ENCODE results near the gene PARVG.

The PARVG gene

DNA sequence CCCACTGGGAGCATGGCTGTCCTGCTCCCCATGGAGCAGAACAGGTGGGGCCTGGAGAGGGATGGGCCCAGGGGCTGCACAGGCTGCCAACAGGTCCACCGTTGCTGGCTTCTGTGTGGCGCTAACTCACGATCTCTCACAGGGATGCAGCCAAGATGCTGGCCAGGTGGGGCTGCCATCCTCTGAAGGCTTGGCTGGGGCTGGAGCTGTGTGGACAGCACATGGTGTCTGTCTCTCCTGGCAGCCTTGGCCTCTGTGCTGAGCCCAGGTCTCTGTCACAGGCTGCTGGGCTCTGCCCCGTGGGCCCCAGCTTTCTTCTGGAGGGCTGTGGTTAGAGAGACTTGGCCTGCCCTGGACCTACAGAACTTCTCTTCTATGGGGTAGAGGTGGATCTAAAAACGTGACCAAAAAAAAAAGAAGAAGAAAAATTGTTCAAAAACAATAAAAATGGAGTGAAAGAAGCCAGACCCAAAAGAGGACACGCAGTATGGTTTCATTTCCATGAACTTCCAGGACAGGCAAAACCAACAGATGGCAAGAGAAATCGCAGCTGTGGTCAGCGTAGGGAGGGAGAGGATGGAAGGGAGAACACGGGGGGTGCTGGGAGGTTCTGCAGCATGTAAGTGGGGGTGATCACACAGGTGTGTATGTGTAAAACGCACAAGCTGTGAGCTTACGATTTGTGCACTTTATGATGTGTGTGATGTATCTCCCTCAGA lies 12.2 kb downstream of the PARVG start:
- FAIRE-seq (no peak), DNase-seq (ENCODE audit: insufficient read length, low spot score) (no peak)

DNA sequence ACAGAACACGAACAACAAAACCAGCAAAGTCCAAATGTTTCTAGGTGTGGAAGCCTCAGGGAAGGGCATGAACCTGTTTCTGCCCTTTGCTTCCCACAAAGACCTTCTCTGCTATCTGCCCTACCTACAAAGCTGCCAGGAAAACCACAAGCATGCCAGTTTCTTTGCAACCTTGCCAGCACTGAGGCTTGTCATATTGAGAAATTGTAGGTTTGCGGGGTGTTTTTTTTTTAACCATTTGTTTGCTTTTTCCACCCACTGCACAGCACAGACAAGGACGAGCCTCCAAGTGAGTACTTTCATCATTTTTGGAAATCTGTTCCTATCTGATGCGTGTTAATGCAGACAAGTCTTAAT lies 12.8 kb downstream of the PARVG start:
- no peak for FAIRE-seq
- no peak for DNase-seq (ENCODE audit: insufficient read length, low spot score)

DNA sequence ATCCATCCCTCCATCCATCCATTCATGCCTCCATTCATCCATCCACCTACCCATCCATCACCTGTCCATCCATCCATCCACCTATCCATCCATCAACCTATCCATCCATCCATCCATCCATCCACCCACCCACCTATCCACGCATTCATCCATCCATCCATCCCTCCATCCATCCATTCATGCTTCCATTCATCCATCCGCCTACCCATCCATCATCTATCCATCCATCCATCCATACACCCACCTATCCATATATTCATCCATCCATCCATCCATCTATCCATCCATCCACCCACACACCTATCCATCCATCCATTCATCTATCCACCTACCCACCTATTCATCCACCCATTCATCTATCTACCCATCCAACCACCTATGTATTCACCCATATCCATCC lies 13.8 kb downstream of the PARVG start:
- no peak for FAIRE-seq
- DNase-seq (ENCODE audit: insufficient read length, low spot score): no peak

DNA sequence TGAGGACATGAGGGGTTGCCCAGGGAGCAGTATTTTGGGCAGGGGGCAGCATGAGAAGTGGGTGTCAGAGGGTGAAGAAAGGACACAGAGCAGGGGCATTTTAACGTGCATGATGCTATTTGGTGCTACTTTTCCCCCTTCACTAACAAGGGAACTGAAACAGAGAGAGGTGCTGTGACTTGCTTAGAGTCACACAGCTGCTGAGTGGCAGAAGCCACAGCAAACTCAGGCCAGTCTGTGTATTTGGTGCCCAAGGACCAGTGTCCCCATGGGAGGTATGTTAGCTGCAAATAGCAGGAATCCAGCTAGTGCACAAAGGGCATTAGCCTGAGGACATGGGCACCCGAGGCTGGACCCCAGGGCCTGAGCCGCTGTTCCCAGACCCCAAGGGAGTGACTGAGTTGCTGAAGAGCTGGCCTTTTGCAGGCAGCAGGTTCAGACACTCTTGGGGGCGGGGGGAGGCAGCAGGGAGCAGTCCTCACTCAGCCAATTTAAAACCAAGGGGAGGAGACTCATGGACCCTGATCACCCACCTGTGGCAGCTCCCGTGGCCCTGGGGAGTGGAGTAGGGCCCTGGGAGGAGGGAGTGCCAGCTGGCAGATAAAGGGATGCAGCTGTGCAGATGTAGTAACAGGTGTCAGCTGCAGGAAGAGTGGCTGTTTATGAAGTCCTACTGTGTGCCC lies 14.6 kb downstream of the PARVG start:
- no peak for FAIRE-seq

DNA sequence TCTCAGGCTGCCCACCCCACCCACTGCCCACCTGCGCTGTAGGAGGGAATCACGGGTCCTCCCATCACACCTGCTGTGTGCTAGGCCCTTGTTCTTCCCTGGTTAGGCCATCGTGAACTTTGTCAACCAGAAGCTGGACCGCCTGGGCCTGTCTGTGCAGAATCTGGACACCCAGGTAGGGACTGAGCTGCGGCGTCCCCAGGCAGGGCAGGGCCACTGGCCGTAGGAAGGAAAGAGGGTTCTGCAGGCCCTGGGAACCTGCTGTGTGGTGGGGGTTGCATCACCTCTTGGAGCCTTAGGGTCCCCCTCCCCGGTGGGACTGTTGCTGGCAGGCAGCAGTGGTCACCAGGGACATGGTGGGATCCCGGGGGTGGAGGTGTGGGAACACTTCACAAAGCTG lies 15.5 kb downstream of the PARVG start:
- DNase-seq (ENCODE audit: insufficient read length, low spot score): no peak
- no peak for FAIRE-seq

More for the DNA sequence above, 14.6 kb downstream of the PARVG start:
- no peak for DNase-seq (ENCODE audit: insufficient read length, low spot score)

DNA sequence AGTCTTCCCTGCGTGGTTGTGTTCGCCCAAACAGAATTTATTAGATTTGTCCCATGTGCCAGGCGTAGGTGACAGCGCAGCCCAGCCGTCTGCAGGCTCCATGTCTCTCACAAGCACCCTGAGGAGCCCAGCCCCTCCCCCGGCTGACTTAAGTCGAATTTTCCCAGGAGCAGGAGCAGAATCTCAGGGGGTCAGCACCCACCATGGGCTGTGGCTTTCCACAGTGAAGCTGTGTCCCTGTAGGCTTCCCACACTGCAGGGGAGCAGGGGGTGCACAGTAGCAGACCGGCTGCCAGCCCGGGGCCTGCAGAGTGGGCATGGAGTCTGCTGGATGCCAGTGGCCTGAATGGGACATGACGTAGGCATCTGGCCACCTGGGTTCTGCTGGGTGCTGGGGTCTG lies 16.0 kb downstream of the PARVG start:
- FAIRE-seq: no peak
- DNase-seq (ENCODE audit: insufficient read length, low spot score): no peak

DNA sequence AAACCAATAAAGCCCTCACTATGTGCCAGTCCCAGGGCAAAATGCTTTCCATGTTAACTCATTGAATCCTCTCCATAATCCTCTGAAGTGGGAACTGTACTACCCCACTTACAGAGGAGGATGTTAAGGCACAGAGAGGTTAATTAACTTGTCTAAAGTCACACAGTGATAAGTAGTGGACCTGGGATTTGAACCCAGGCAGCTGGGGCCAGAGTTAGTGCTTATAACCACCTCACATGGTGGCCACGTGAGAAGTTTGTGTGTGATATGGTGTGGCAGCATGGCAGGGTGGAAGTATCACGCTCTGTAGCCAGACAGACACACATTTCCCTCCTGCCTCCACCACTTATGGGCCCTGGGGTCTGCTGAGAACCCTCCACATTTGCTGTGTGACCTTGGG lies 16.5 kb downstream of the PARVG start:
- no peak for FAIRE-seq
- no peak for DNase-seq (ENCODE audit: insufficient read length, low spot score)

DNA sequence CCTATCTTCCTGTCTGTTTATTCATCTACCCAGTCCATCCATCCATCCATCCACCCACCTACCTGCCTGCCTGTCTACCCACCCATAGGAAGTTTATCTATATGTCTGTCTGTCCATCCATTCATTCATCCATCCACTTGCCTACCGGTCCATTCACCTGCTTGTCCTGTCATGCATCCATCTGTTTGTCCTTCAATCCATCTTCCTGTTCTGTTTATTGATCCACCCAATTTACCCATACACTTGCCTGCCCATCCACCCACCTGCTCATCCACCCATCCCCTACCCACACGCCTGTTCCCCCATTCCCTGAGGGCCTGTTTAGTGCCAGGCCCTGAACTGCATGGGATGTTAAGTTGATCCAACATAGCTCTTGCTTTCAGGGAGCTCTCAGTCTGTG lies 18.4 kb downstream of the PARVG start:
- FAIRE-seq (no peak), DNase-seq (ENCODE audit: insufficient read length, low spot score) (no peak)

DNA sequence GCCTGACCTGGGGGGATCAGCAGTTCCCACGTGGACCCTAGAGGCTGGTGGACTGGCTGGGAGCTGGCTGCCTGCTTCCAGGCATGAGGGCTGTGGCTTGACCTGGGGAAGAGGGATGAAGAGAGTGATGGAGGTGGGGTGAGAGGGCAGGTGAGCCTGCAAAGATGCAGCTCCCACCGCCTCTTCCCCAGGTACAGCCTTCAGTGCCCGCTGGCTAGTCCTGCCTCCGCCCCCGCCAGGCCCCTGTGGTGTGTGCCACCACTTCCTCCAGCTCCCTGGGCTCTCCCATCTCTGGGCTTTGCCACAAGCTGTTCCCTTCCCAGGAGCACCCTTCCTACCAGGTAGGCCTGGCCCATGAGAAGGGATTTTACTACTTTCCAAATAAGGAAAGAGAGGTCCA lies 19.1 kb downstream of the PARVG start:
- FAIRE-seq (no peak), DNase-seq (ENCODE audit: insufficient read length, low spot score) (no peak)

DNA sequence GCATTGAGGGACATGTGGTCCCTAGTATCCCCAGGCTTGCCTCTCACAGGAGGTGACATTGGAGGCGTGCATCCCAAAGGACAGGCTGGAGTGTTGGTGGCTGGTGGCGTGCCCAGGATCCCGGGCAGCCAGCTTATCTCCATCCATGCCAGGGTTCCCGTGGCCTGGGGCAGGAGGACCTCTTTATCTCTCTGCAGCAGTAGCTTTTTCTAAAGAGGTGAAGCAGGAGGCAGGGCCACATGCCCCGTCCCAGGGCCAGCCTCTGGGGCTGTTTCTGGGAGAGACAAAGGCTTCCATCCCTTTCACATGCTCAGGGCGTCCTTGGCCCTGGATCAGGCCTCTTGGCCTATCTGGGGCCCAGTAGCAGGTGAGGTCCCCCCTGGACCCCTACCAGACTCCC lies 19.7 kb downstream of the PARVG start:
- FAIRE-seq (no peak), DNase-seq (ENCODE audit: insufficient read length, low spot score) (no peak)

DNA sequence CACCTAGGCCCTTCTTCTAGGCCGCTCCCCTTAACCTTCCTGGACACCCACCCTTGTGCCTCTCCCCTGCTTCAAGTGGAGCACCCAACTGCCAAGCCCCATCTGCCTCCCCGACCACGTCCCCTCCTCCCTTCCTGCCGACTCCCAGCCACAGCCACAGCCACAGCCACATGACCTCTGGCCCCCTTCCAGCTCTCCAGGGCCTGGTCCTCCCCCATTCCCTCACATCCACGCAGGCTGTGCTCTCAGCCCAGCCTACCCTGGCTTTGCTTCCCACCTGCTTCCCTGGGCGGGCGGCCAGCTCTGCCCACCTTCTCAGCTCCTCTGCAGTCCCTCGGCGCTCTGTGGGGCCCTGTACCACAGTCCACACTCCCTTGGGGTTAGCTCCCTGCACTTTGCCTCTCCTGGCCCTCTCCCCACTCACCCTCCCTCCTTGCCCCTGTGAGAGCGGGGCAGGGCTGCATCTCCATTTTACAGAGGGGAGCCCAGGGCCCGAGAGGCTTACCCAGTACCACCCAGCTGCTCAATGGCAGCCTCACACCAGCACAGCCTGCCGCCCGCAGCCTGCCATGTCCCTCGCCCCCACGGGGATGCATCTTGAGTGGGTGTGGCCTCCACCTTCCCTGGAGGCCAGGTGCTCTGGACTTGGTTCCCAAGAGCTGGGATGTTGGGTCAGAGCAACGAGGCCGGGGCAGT lies 20.3 kb downstream of the PARVG start:
- DNase-seq (ENCODE audit: insufficient read length, low spot score) (no peak), FAIRE-seq (no peak)

DNA sequence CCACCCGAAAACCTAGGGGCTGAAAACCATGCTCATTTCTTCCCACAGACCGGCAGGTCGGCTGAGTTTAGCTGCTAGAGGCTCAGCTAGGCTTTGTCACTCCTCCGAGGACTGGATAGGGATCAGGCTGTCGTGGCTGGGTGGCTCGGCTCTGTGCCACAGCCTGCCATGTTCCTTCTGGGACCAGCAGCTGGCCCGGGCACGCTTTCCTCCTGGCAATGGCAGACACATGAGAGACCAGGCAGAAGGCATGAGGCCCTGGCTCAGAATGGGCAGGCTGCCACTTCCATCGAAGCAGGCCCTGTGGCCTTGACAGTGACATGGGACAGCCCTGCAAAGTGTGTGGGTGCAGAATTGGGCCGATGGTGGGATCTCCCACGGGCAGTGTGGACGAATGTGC lies 20.9 kb downstream of the PARVG start:
- DNase-seq (ENCODE audit: insufficient read length, low spot score) (no peak), FAIRE-seq (no peak)

DNA sequence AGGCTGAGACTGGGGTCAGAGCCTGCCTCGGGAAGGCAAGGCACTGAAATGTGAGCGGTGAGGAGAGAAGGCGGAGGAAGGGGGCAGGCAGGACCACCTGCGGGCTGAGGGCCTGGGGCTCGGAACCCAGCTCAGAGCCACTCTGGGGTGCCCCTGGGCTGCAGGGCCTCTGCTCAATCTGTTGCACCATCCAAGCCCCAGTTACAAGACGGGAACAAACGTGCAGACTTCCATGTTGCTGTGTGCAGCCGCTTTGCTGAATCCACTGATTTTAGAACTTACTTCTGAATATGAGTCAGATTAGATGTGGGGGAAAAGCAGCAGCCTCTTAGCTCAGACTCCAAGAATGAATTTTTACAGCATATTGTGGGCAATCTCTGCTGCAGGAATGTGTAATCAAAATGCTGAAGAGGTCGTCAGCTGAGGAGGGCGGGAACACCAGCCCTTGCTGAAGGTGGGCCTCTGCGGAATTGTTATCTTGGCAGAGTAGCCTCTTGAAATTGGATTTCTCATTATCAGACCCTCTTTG lies 21.6 kb downstream of the PARVG start:
- no peak for FAIRE-seq
- DNase-seq (ENCODE audit: insufficient read length, low spot score): no peak

DNA sequence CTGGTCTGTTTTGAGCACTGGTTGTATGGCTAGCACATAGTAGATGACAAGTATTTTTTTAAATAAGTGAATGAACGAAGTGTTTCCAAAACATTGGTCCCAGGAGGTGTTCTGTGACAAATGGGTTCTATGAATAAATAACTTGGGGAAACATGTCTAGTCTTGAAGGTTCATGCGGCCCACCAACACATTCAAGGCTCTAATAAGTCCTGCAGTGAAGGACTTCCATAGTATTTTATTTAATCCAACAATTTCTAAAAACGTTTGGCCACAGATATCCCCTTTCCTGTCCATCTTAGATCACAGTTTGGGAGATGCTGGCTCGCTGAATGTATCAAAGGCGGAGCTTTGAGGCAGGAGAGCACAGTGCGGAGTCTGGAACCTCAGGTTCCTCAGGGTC lies 22.5 kb downstream of the PARVG start:
- FAIRE-seq: no peak
- DNase-seq (ENCODE audit: insufficient read length, low spot score): no peak

DNA sequence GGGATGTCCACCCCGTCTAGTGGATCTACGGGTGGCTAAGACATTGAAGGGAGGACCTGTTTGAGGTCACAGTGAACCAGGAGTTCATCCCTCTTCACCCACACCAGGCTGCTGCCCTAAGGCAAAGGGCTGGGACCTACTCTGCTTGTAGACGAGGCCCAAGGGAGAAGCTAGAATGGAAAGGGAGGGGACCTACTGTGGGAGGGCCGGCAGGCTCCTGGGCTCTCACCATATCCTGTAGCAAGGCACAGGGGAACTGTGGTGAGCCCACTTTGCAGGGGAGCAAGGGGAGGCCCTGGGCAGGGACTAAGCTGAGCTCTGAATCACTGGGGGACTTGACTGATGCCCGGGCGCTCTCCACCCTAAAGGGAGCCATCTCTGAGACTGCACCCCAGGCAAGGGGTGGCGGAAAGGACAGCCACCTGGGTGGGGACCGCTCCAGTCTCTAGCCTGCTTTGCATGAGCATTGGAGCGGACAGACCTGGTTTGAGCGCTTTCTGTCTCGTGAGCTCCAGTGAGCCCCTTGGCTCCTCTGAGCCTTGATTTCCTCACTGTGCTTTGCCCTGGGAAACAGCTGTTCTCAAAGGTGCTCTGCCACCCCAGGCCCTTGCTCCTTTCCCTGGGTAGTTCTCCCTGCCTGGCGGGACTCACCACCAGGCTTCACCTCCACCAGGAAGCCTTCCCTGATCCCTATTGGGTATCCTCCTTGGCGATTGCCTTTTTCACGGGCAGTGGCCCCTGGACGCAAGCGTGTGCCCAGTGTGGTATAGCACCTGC lies 24.2 kb downstream of the PARVG start:
- DNase-seq (ENCODE audit: insufficient read length, low spot score) (no peak), FAIRE-seq (peak; percentile 42)

DNA sequence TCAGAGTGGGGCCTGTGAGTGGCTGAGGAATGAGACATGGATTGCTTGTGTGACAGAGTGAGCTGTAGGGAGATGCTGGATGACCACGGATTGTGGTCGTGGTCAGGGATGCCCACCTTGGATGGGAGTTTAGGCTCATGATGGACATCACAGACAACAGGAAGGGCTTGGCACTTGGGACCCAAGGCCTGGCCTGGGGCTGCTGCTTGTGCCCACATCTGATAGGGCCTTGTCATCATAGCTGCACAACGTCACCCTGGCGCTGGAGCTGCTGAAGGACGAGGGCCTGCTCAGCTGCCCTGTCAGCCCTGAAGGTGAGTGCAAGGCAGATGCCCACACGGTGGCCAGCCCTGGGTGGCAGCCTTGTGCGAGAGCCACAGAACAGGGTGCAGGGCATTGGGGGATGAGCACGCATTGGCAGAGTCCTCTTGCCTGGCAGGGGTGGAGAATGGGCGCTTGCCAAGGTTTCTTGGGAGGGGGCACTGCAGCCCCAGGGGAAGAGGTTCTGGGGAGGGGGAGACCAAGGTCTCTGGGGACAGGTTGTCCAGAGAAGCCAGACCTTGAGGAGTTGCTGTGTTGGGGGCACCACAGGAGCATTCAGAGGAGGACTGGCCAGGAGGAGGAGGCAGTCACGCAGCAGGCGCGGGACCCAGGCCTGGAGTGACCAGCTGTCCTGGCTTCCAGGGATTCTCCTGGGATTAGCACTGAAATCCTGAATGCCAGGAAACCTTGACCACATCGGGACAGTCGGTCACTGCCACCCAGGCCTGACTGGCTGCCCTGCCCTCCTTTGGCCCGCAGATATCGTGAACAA lies 25.0 kb downstream of the PARVG start:
- no peak for DNase-seq (ENCODE audit: insufficient read length, low spot score)
- FAIRE-seq: no peak

DNA sequence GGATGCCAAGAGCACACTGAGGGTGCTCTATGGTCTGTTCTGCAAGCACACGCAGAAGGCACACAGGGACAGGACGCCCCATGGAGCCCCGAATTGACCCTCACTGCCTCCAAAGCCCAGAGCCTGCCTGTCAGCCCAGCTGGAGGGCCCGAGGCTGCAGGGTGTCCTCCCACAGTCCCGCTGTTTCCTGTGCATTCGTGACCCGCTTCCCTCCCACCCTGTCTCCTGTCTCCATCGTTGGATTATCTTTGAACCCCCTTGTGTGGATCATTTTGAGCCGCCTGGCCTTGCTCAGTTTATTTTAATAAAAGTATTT lies 25.6 kb downstream of the PARVG start:
- DNase-seq (ENCODE audit: insufficient read length, low spot score): no peak
- no peak for FAIRE-seq

DNA sequence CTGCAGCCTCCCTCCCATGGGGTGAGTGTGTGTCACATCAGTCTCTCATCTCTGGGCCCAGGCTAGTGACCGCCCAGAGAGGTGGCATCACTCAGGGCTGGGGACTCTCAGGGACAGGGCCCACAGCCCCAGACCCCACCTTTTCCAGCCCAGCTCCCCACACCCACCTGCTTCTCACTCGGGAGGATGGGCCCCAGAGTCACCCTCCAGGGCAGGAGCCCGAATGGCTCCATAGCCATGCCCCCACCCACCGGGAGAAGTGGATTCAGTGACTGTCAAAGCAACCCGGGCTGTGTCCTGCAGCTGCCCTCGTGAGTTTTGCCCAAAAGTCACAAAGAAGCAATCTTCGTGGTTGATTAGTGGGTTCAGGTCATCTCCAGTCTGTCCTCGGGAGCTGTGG lies 26.0 kb downstream of the PARVG start:
- DNase-seq (ENCODE audit: insufficient read length, low spot score) (no peak), FAIRE-seq (no peak)

DNA sequence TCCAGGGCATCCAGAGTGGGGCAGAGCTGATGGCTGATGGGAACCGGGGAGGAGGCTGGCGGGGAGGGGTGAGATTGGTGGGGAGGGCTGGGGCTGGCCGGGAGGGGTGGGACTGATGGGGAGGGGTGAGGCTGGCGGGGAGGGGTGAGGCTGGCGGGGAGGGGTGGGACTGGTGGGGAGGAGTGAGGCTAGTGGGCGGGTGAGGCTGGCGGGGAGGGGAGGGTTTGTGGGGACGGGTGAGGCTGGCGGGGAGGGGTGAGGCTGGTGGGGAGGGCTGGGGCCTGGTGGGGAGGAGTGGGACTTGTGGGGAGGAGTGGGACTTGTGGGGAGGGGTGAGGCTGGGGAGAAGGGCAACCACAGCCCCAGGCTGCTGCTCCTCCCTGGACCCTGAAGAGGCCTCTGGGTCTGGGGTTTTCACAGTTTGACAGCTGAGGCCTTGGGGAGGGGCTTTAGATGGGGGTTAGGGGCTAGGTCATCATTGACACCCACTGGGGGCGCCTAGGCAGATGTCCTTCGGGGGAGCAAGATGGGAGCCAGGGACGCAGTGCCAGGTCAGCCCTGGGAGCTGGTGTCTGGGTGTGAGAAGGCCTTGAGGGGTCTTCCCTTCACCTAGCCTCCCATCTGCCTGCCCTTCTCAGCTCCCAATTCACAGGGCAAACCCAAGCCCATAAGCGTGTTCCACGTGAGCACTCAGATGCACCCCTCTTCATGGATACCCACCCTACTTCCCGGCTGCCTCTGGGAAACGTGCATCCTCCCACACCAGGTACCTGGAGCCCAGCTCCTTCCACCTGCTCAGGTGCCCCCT lies 26.7 kb downstream of the PARVG start:
- no peak for DNase-seq (ENCODE audit: insufficient read length, low spot score)
- no peak for FAIRE-seq

DNA sequence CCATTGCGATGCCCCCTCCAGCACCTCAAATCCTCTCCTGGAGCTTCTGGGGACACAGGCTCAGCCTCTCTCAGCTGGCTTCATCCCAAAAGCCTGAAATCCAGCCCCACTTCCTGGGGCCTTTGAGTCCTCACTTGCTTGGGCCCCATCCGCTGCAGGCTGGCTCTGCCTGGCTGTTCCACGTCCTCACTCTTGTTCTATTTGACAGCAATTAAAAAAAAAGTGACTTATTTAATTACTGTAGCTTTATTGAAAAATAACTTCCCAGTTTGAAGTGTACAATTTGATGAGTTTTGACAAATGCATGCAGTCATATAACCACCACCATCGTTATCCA lies 27.2 kb downstream of the PARVG start:
- FAIRE-seq: no peak
- no peak for DNase-seq (ENCODE audit: insufficient read length, low spot score)

Data from GM19239 (cell line).